ENCODE measurements around the gene SC5D.

Gene SC5D

GRCh38 chr11:121292495-121293287 lies at the start of gene SC5D:
Gene SC5D, plus strand, starts transcription at chr11:121292771. Its CDS starts 10,605 bp downstream, at chr11:121303376.
- no peaks in the 10 kb centered on the region for H3K9me3 Mint-ChIP-seq
- peaks cover 16% of the 10 kb centered on the region for H3K36me3 Mint-ChIP-seq
- H3K4me1 Mint-ChIP-seq, result peaks cover 38% of the 10 kb centered on the region
- peak within 1 kb of the TSS; percentile 97 for H3K27ac Mint-ChIP-seq
- no peaks in the 10 kb centered on the region for H3K27me3 Mint-ChIP-seq
- peak within 1 kb of the TSS; percentile 92 for H3K4me3 Mint-ChIP-seq
- peak; percentile 97 for ATAC-seq

GRCh38 chr11:121244884-121245283 lies 47.7 kb upstream of the SC5D start:
- Mint-ChIP-seq H3K4me3 (no peak overlapping the region), H3K27ac (no peak overlapping the region), H3K27me3 (no peaks in the 10 kb centered on the region), H3K36me3 (no peaks in the 10 kb centered on the region), H3K9me3 (no peaks in the 10 kb centered on the region), H3K4me1 (no peaks in the 10 kb centered on the region)
- ATAC-seq, result no peak

GRCh38 chr11:121246021-121246768 lies 46.4 kb upstream of the SC5D start:
- H3K4me3 Mint-ChIP-seq, result no peak overlapping the region
- H3K9me3 Mint-ChIP-seq, result no peaks in the 10 kb centered on the region
- no peaks in the 10 kb centered on the region for H3K4me1 Mint-ChIP-seq
- H3K36me3 Mint-ChIP-seq, result no peaks in the 10 kb centered on the region
- ATAC-seq, result peak; percentile 39
- no peak overlapping the region for H3K27ac Mint-ChIP-seq
- H3K27me3 Mint-ChIP-seq, result no peaks in the 10 kb centered on the region

GRCh38 chr11:121246769-121247035 lies 45.9 kb upstream of the SC5D start:
- Mint-ChIP-seq H3K36me3 (no peaks in the 10 kb centered on the region), H3K27ac (no peak overlapping the region), H3K4me3 (no peak overlapping the region), H3K9me3 (no peaks in the 10 kb centered on the region), H3K4me1 (no peaks in the 10 kb centered on the region), H3K27me3 (no peaks in the 10 kb centered on the region)
- no peak for ATAC-seq

GRCh38 chr11:121248496-121248895 lies 44.1 kb upstream of the SC5D start:
- no peak for ATAC-seq
- H3K4me3 Mint-ChIP-seq, result no peak overlapping the region
- no peaks in the 10 kb centered on the region for H3K27me3 Mint-ChIP-seq
- H3K9me3 Mint-ChIP-seq, result no peaks in the 10 kb centered on the region
- H3K27ac Mint-ChIP-seq, result no peak overlapping the region
- no peaks in the 10 kb centered on the region for H3K36me3 Mint-ChIP-seq
- no peaks in the 10 kb centered on the region for H3K4me1 Mint-ChIP-seq

GRCh38 chr11:121249039-121249663 lies 43.4 kb upstream of the SC5D start:
- H3K4me1 Mint-ChIP-seq, result no peaks in the 10 kb centered on the region
- peaks cover 2% of the 10 kb centered on the region for H3K9me3 Mint-ChIP-seq
- H3K4me3 Mint-ChIP-seq, result no peak overlapping the region
- H3K36me3 Mint-ChIP-seq, result no peaks in the 10 kb centered on the region
- no peak overlapping the region for H3K27ac Mint-ChIP-seq
- peaks cover 5% of the 10 kb centered on the region for H3K27me3 Mint-ChIP-seq
- no peak for ATAC-seq

GRCh38 chr11:121250843-121251242 lies 41.7 kb upstream of the SC5D start:
- peaks cover 5% of the 10 kb centered on the region for H3K9me3 Mint-ChIP-seq
- peaks cover 6% of the 10 kb centered on the region for H3K27me3 Mint-ChIP-seq
- no peak overlapping the region for H3K4me3 Mint-ChIP-seq
- H3K4me1 Mint-ChIP-seq, result no peaks in the 10 kb centered on the region
- ATAC-seq, result no peak
- no peak overlapping the region for H3K27ac Mint-ChIP-seq
- no peaks in the 10 kb centered on the region for H3K36me3 Mint-ChIP-seq

GRCh38 chr11:121253951-121254350 lies 38.6 kb upstream of the SC5D start:
- Mint-ChIP-seq H3K36me3 (no peaks in the 10 kb centered on the region), H3K4me3 (no peak overlapping the region), H3K9me3 (peaks cover 5% of the 10 kb centered on the region), H3K27ac (no peak overlapping the region), H3K27me3 (peaks cover 6% of the 10 kb centered on the region), H3K4me1 (no peaks in the 10 kb centered on the region)
- no peak for ATAC-seq

GRCh38 chr11:121254756-121255155 lies 37.8 kb upstream of the SC5D start:
- Mint-ChIP-seq H3K9me3 (peaks cover 5% of the 10 kb centered on the region), H3K27ac (no peak overlapping the region), H3K36me3 (no peaks in the 10 kb centered on the region), H3K4me3 (no peak overlapping the region), H3K27me3 (peaks cover 6% of the 10 kb centered on the region), H3K4me1 (no peaks in the 10 kb centered on the region)
- no peak for ATAC-seq

GRCh38 chr11:121255473-121256125 lies 37.0 kb upstream of the SC5D start:
- Mint-ChIP-seq H3K27me3 (peaks cover 6% of the 10 kb centered on the region), H3K4me1 (no peaks in the 10 kb centered on the region), H3K27ac (no peak overlapping the region), H3K4me3 (no peak overlapping the region), H3K36me3 (no peaks in the 10 kb centered on the region), H3K9me3 (peaks cover 5% of the 10 kb centered on the region)
- ATAC-seq, result no peak

GRCh38 chr11:121257289-121257688 lies 35.3 kb upstream of the SC5D start:
- no peak for ATAC-seq
- no peaks in the 10 kb centered on the region for H3K36me3 Mint-ChIP-seq
- no peaks in the 10 kb centered on the region for H3K4me1 Mint-ChIP-seq
- peaks cover 12% of the 10 kb centered on the region for H3K9me3 Mint-ChIP-seq
- H3K27me3 Mint-ChIP-seq, result peaks cover 23% of the 10 kb centered on the region
- no peak overlapping the region for H3K4me3 Mint-ChIP-seq
- H3K27ac Mint-ChIP-seq, result no peak overlapping the region

GRCh38 chr11:121257976-121258375 lies 34.6 kb upstream of the SC5D start:
- no peak for ATAC-seq
- Mint-ChIP-seq H3K27ac (no peak overlapping the region), H3K4me1 (no peaks in the 10 kb centered on the region), H3K9me3 (peaks cover 15% of the 10 kb centered on the region), H3K4me3 (no peak overlapping the region), H3K27me3 (peaks cover 30% of the 10 kb centered on the region), H3K36me3 (peaks cover 6% of the 10 kb centered on the region)

- Mint-ChIP-seq H3K9me3 (peaks cover 17% of the 10 kb centered on the region), H3K27ac (no peak overlapping the region), H3K36me3 (peaks cover 11% of the 10 kb centered on the region), H3K27me3 (peaks cover 80% of the 10 kb centered on the region), H3K4me1 (no peaks in the 10 kb centered on the region), H3K4me3 (no peak overlapping the region)
- no peak for ATAC-seq
These were observed 27.0 kb upstream of the SC5D start for GRCh38 chr11:121265586-121265985.

GRCh38 chr11:121268581-121268980 lies 24.0 kb upstream of the SC5D start:
- no peaks in the 10 kb centered on the region for H3K36me3 Mint-ChIP-seq

GRCh38 chr11:121270001-121270678 lies 22.4 kb upstream of the SC5D start:
- ATAC-seq, result no peak
- peaks cover 2% of the 10 kb centered on the region for H3K9me3 Mint-ChIP-seq
- H3K27me3 Mint-ChIP-seq, result peaks cover 55% of the 10 kb centered on the region
- H3K4me1 Mint-ChIP-seq, result no peaks in the 10 kb centered on the region
- no peak overlapping the region for H3K4me3 Mint-ChIP-seq
- no peak overlapping the region for H3K27ac Mint-ChIP-seq
- H3K36me3 Mint-ChIP-seq, result no peaks in the 10 kb centered on the region

More at GRCh38 chr11:121268581-121268980, 24.0 kb upstream of the SC5D start:
- H3K4me3 Mint-ChIP-seq, result no peak overlapping the region
- ATAC-seq, result no peak
- H3K9me3 Mint-ChIP-seq, result peaks cover 2% of the 10 kb centered on the region
- H3K27ac Mint-ChIP-seq, result no peak overlapping the region
- peaks cover 62% of the 10 kb centered on the region for H3K27me3 Mint-ChIP-seq
- H3K4me1 Mint-ChIP-seq, result no peaks in the 10 kb centered on the region
